Mucosa of rectum (tissue), 2 donors: Measurements from ENCODE around the gene NFATC2.
"Not testable (repeated sequence)": the region's sequence is repeated elsewhere in the genome, so short reads cannot be mapped to it uniquely, and the experiment has no call there.

Source experiments
- H3K27ac ChIP-seq, 2 donors: one replicate each; pipeline ENCODE4 v1.7.0; 2013; ENCODE audit warnings: inconsistent platforms in 2 of 2, low read depth in 2 of 2, low read length in 2 of 2
- H3K27me3 ChIP-seq, 2 donors: one replicate each; pipeline ENCODE4 v1.7.0; 2013; ENCODE audit warnings: low read length in 2 of 2; ENCODE audit not compliant: control insufficient read depth in 2 of 2, insufficient read depth in 2 of 2
- H3K36me3 ChIP-seq, 2 donors: one replicate each; pipeline ENCODE4 v1.7.0; 2013; ENCODE audit warnings: low read length in 2 of 2; ENCODE audit not compliant: control insufficient read depth in 2 of 2, insufficient read depth in 2 of 2
- H3K4me1 ChIP-seq, 2 donors: one replicate each; pipeline ENCODE4 v1.7.0; 2013; ENCODE audit warnings: low read length in 2 of 2, mild to moderate bottlenecking in 1 of 2; ENCODE audit not compliant: control insufficient read depth in 2 of 2, insufficient read depth in 2 of 2
- H3K4me3 ChIP-seq, 2 donors: one replicate each; pipeline ENCODE4 v1.7.0; 2013; ENCODE audit warnings: low read length in 2 of 2
- H3K9ac ChIP-seq, 2 donors: one replicate each; pipeline ENCODE4 v1.7.0; 2013; ENCODE audit warnings: low read length in 2 of 2, low read depth in 1 of 2, mild to moderate bottlenecking in 1 of 2
- H3K9me3 ChIP-seq, 2 donors: one replicate each; pipeline ENCODE4 v1.7.0; 2013; ENCODE audit warnings: low read length in 2 of 2; ENCODE audit not compliant: control insufficient read depth in 2 of 2
- donor health status: healthy.
- donor health status: Normal muscosa, but diverticular disease.

Gene NFATC2

GRCh38 chr20:51480507-51481270 lies 61.8 kb downstream of the NFATC2 start:
- Histone ChIP-seq H3K9me3 (no peaks in the 10 kb centered on the region), H3K9ac (no peak overlapping the region), H3K27me3 (no peaks in the 10 kb centered on the region), H3K4me1 (no peaks in the 10 kb centered on the region), H3K4me3 (no peak overlapping the region), H3K27ac (no peak overlapping the region), H3K36me3 (no peaks in the 10 kb centered on the region)

- H3K4me1 ChIP-seq, H3K9ac ChIP-seq, H3K27me3 ChIP-seq, H3K9me3 ChIP-seq, H3K4me3 ChIP-seq, H3K27ac ChIP-seq: not testable (repeated sequence)
- peaks cover 4 to 15% of the 10 kb centered on the region in 2 donors for H3K36me3 ChIP-seq
Observed at GRCh38 chr20:51476106-51476505, 66.4 kb downstream of the NFATC2 start.

DNA sequence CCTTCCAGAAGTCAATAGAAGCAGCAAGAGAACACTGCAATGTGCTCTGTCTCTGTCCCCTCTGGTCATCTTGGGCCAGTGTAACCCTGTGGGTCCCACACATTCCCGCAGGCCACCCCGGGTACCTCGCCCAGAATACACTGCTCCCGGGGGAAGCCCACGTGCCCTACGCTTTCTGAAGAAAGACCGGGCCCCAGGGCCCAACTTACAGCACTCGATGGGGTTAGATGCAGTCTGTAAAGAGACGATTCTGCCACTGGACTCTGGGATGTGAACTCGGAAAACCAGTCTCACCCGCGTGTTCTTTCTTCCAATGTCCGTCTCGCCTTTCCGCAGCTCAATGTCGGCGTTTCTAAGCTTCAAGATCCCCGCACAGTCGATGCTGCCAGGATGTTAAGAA lies 68.7 kb downstream of the NFATC2 start:
- no peak overlapping the region for H3K9ac ChIP-seq
- peaks cover 9 to 15% of the 10 kb centered on the region in 2 donors for H3K36me3 ChIP-seq
- H3K4me1 ChIP-seq, result no peaks in the 10 kb centered on the region
- no peak overlapping the region for H3K27ac ChIP-seq
- H3K4me3 ChIP-seq, result no peak overlapping the region
- no peaks in the 10 kb centered on the region for H3K9me3 ChIP-seq
- H3K27me3 ChIP-seq, result no peaks in the 10 kb centered on the region

GRCh38 chr20:51473256-51473655 lies 69.3 kb downstream of the NFATC2 start:
- Histone ChIP-seq H3K4me1 (no peaks in the 10 kb centered on the region), H3K9me3 (no peaks in the 10 kb centered on the region), H3K36me3 (peaks cover 9 to 15% of the 10 kb centered on the region in 2 donors)

DNA sequence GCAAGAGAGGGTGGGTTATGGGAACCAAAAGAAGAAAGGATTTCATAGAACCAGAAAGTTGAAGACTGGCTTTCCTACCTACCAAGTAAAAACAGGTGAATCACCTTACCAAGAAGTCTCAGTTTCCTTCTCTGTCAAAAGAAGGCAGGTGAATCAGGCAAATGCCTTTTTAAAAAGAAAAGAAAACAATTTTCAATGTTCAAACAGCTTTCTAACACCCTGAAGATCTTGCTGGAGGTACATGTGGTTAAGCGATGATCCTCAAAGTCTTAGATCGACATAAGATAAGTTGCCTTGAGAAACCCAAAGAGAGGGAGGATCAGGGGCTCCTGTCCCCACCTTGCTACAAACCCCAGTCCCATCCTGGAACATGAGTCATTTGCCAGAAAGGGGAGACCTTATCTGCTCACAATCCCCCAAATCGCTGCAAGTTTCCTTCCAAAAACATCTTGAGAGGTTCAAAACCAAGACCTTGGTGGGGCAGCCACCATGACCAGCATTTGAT lies 71.6 kb downstream of the NFATC2 start:
- no peaks in the 10 kb centered on the region for H3K4me1 ChIP-seq
- no peaks in the 10 kb centered on the region for H3K9me3 ChIP-seq
- H3K9ac ChIP-seq, result no peak overlapping the region
- H3K27ac ChIP-seq, result no peak overlapping the region
- peaks cover 9 to 15% of the 10 kb centered on the region in 2 donors for H3K36me3 ChIP-seq
- H3K4me3 ChIP-seq, result no peak overlapping the region
- no peaks in the 10 kb centered on the region for H3K27me3 ChIP-seq

More at GRCh38 chr20:51473256-51473655, 69.3 kb downstream of the NFATC2 start:
- Histone ChIP-seq H3K4me3 (no peak overlapping the region), H3K27ac (no peak overlapping the region), H3K27me3 (no peaks in the 10 kb centered on the region), H3K9ac (no peak overlapping the region)

- H3K4me1 ChIP-seq, result no peaks in the 10 kb centered on the region
- no peaks in the 10 kb centered on the region for H3K9me3 ChIP-seq
- no peak overlapping the region for H3K9ac ChIP-seq
- H3K4me3 ChIP-seq, result no peak overlapping the region
- H3K36me3 ChIP-seq, result peaks cover 9 to 15% of the 10 kb centered on the region in 2 donors
- H3K27me3 ChIP-seq, result no peaks in the 10 kb centered on the region
- no peak overlapping the region for H3K27ac ChIP-seq
Observed at GRCh38 chr20:51470499-51470820, 72.1 kb downstream of the NFATC2 start.

DNA sequence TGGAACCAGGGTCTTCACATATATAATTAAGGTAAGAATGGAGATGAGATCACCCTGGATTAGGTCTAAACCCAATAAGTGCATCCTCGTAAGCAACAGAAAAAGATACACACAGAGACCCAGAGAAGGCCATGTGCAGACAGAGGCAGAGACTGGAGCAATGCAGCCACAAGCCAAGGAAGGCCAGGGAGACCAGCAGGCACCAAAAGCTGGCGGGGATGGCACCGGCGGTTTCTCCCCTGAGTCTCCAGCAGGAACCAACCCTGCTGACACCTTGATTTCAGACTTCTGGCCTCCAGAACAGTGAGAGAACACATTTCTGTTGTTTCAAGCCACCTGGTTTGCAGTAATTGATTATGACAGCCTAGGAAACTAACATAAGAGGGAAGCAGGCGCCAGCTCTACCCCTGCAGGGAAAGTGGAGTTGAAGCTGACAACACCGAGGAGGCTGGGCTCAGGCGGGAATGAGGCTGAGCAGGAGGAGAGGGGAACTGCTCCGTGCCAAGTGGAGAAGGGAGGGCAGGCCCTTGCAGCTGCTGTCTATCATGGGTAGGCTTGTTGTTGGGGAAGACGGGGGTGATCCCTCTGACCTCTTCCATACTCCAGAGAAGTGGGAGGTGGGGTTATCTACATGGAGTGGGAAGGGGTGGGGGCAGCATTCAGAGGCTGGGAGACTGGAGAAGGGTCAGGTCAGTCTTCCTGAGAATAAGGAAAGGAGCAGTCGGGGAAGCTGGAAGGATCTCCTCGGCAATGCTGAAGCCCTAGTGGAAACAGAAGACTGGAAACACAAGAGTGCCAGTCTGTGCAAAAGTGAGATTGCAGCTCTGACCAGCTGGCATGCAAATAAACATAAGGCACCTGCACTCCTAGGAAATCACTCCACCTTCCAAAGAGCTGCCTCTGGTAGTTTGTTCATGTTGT lies 72.7 kb downstream of the NFATC2 start:
- Histone ChIP-seq H3K27ac (no peak overlapping the region), H3K9me3 (no peaks in the 10 kb centered on the region), H3K4me1 (no peaks in the 10 kb centered on the region), H3K27me3 (no peaks in the 10 kb centered on the region), H3K36me3 (peaks cover 9 to 11% of the 10 kb centered on the region in 2 donors), H3K4me3 (no peak overlapping the region), H3K9ac (no peak overlapping the region)

DNA sequence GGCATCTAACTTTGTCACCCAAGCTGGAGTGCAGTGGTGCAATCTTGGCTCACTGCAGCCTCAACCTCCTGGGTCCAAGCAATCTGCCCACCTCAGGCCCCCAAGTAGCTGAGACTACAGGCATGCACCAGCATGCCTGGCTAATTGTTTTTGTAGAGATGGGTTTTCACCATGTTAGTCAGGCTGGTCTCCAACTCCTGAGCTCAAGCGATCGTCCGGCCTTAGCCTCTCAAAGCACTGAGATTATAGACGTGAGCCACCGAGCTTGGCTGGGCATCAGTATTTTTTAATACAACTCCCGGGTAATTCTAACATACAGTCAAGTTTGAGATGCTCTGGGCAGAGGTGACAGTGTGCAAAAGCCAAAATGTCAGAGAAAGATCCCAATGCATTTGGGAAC lies 73.5 kb downstream of the NFATC2 start:
- Histone ChIP-seq H3K27ac (no peak overlapping the region), H3K9ac (no peak overlapping the region), H3K27me3 (no peaks in the 10 kb centered on the region), H3K4me3 (no peak overlapping the region), H3K36me3 (peaks cover 9 to 10% of the 10 kb centered on the region in 2 donors), H3K4me1 (no peaks in the 10 kb centered on the region), H3K9me3 (no peaks in the 10 kb centered on the region)

- Histone ChIP-seq H3K9me3 (no peaks in the 10 kb centered on the region), H3K27ac (no peak overlapping the region), H3K36me3 (peaks cover 6 to 9% of the 10 kb centered on the region in 2 donors)
Observed at GRCh38 chr20:51468636-51469035, 73.9 kb downstream of the NFATC2 start.

DNA sequence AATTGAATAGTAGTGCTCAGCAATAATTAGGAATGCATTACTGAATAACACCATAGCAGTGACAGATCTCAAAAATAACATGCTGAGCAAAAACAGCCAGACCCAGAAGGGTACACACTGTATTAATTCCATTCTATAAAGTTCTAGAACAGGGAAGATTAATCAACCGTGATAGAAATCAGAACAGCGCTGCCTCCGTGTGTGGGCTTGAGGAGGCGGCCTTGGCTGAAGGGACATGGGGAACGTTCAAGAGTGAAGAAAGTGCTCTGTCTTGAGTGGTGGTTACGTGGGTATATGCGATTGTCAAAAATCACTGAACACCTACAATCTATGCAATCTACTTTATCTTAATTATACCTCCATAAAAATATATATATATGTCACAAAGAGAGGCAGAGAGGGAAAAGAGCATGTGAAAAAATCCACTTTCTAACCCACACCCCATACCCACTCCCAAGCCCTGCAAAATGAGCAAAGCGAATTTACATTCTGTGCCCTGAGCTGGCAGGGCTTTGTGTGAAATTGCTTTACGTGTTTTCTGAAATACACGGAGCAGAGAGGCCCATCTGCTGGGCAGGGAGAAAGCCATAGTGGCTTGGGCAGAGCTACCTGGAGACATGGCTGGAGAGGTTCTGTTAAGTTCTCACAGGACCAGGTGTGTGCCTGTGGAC lies 74.4 kb downstream of the NFATC2 start:
- Histone ChIP-seq H3K9ac (no peak overlapping the region), H3K4me1 (no peaks in the 10 kb centered on the region), H3K27me3 (no peaks in the 10 kb centered on the region), H3K27ac (no peak overlapping the region), H3K36me3 (peaks cover under 1 to 9% of the 10 kb centered on the region in 2 donors), H3K4me3 (no peak overlapping the region), H3K9me3 (no peaks in the 10 kb centered on the region)

More at GRCh38 chr20:51468636-51469035, 73.9 kb downstream of the NFATC2 start:
- no peaks in the 10 kb centered on the region for H3K27me3 ChIP-seq
- H3K9ac ChIP-seq, result no peak overlapping the region
- H3K4me3 ChIP-seq, result no peak overlapping the region
- no peaks in the 10 kb centered on the region for H3K4me1 ChIP-seq
